ENCODE measurements around the gene VTCN1.

The VTCN1 gene

GRCh38 chr1:117198097-117198496, 12.6 kb downstream of the VTCN1 start:
- in situ Hi-C loops (cut with MboI; ENCODE audit: low pct_unique_long_range_greater_than_20kb, low sequenced_read_pairs, unreplicated experiment) = no loop called here

GRCh38 chr1:117189726-117190125, 21.0 kb downstream of the VTCN1 start:
- TF ChIP-seq CTCF (IDR thresholded peaks at IDR 0.05; ENCODE audit: extremely low read depth, insufficient read depth, missing control alignments) = no peak
- DNase-seq (ENCODE audit: low spot score) = no peak
- in situ Hi-C loops (cut with MboI; ENCODE audit: low pct_unique_long_range_greater_than_20kb, low sequenced_read_pairs, unreplicated experiment) = no loop called here

More at GRCh38 chr1:117198097-117198496, 12.6 kb downstream of the VTCN1 start:
- no peak for DNase-seq (ENCODE audit: low spot score)
- no peak for TF ChIP-seq CTCF (IDR thresholded peaks at IDR 0.05; ENCODE audit: extremely low read depth, insufficient read depth, missing control alignments)

GRCh38 chr1:117188816-117189437, 21.8 kb downstream of the VTCN1 start:
- TF ChIP-seq CTCF (IDR thresholded peaks at IDR 0.05; ENCODE audit: extremely low read depth, insufficient read depth, missing control alignments) = no peak
- in situ Hi-C loops (cut with MboI; ENCODE audit: low pct_unique_long_range_greater_than_20kb, low sequenced_read_pairs, unreplicated experiment) = no loop called here
- no peak for DNase-seq (ENCODE audit: low spot score)

- DNase-seq (ENCODE audit: low spot score) = no peak
- in situ Hi-C loops (cut with MboI; ENCODE audit: low pct_unique_long_range_greater_than_20kb, low sequenced_read_pairs, unreplicated experiment) = no loop called here
- TF ChIP-seq CTCF (IDR thresholded peaks at IDR 0.05; ENCODE audit: extremely low read depth, insufficient read depth, missing control alignments) = no peak
Observed at GRCh38 chr1:117188170-117188815, 22.4 kb downstream of the VTCN1 start.

- TF ChIP-seq CTCF (IDR thresholded peaks at IDR 0.05; ENCODE audit: extremely low read depth, insufficient read depth, missing control alignments) = no peak
- in situ Hi-C loops (cut with MboI; ENCODE audit: low pct_unique_long_range_greater_than_20kb, low sequenced_read_pairs, unreplicated experiment) = no loop called here
- no peak for DNase-seq (ENCODE audit: low spot score)
Observed at GRCh38 chr1:117183112-117183511, 27.6 kb downstream of the VTCN1 start.

- no peak for TF ChIP-seq CTCF (IDR thresholded peaks at IDR 0.05; ENCODE audit: extremely low read depth, insufficient read depth, missing control alignments)
- in situ Hi-C loops (cut with MboI; ENCODE audit: low pct_unique_long_range_greater_than_20kb, low sequenced_read_pairs, unreplicated experiment) = no loop called here
- no peak for DNase-seq (ENCODE audit: low spot score)
Observed at GRCh38 chr1:117182319-117182718, 28.4 kb downstream of the VTCN1 start.

All from GM13977 (cell line).